ENCODE data around the gene ROR2.
"Not testable (repeated sequence)": the region's sequence is repeated elsewhere in the genome, so short reads cannot be mapped to it uniquely, and the experiment has no call there.

The ROR2 gene

GRCh38 chr9:91558395-91558794, 391.6 kb downstream of the ROR2 start:
- in situ Hi-C loops (cut with MboI; ENCODE audit: low sequenced_read_pairs) = no loop called here

- in situ Hi-C loops (cut with MboI; ENCODE audit: low sequenced_read_pairs) = no loop called here
Observed at GRCh38 chr9:91557327-91557726, 392.7 kb downstream of the ROR2 start.

- in situ Hi-C loops (cut with MboI; ENCODE audit: low sequenced_read_pairs) = no loop called here
Observed at GRCh38 chr9:91555132-91555531, 394.9 kb downstream of the ROR2 start.

- in situ Hi-C loops (cut with MboI; ENCODE audit: low sequenced_read_pairs) = no loop called here
Observed at GRCh38 chr9:91549177-91549576, 400.9 kb downstream of the ROR2 start.

GRCh38 chr9:91547081-91547480, 402.9 kb downstream of the ROR2 start:
- in situ Hi-C loops (cut with MboI; ENCODE audit: low sequenced_read_pairs) = no loop called here

- in situ Hi-C loops (cut with MboI; ENCODE audit: low sequenced_read_pairs) = no loop called here
Observed at GRCh38 chr9:91546574-91546973, 403.5 kb downstream of the ROR2 start.

GRCh38 chr9:91541734-91542133, 408.3 kb downstream of the ROR2 start:
- in situ Hi-C loops (cut with MboI; ENCODE audit: low sequenced_read_pairs) = no loop called here

GRCh38 chr9:91540506-91540905, 409.5 kb downstream of the ROR2 start:
- in situ Hi-C loops (cut with MboI; ENCODE audit: low sequenced_read_pairs) = not testable (repeated sequence)

- in situ Hi-C loops (cut with MboI; ENCODE audit: low sequenced_read_pairs) = no loop called here
Observed at GRCh38 chr9:91536211-91536691, 413.8 kb downstream of the ROR2 start.

GRCh38 chr9:91534374-91534773, 415.7 kb downstream of the ROR2 start:
- in situ Hi-C loops (cut with MboI; ENCODE audit: low sequenced_read_pairs) = no loop called here

GRCh38 chr9:91533382-91533781, 416.6 kb downstream of the ROR2 start:
- in situ Hi-C loops (cut with MboI; ENCODE audit: low sequenced_read_pairs) = no loop called here

- in situ Hi-C loops (cut with MboI; ENCODE audit: low sequenced_read_pairs) = no loop called here
Observed at GRCh38 chr9:91532325-91532724, 417.7 kb downstream of the ROR2 start.

GRCh38 chr9:91530829-91531228, 419.2 kb downstream of the ROR2 start:
- in situ Hi-C loops (cut with MboI; ENCODE audit: low sequenced_read_pairs) = no loop called here

- in situ Hi-C loops (cut with MboI; ENCODE audit: low sequenced_read_pairs) = no loop called here
Observed at GRCh38 chr9:91522481-91522880, 427.5 kb downstream of the ROR2 start.

GRCh38 chr9:91519520-91520277, 430.3 kb downstream of the ROR2 start:
- in situ Hi-C loops (cut with MboI; ENCODE audit: low sequenced_read_pairs) = no loop called here

GRCh38 chr9:91518462-91518861, 431.6 kb downstream of the ROR2 start:
- in situ Hi-C loops (cut with MboI; ENCODE audit: low sequenced_read_pairs) = no loop called here

GRCh38 chr9:91517801-91518200, 432.2 kb downstream of the ROR2 start:
- in situ Hi-C loops (cut with MboI; ENCODE audit: low sequenced_read_pairs) = no loop called here

GRCh38 chr9:91517332-91517731, 432.7 kb downstream of the ROR2 start:
- in situ Hi-C loops (cut with MboI; ENCODE audit: low sequenced_read_pairs) = not testable (repeated sequence)

GRCh38 chr9:91516777-91517176, 433.3 kb downstream of the ROR2 start:
- in situ Hi-C loops (cut with MboI; ENCODE audit: low sequenced_read_pairs) = no loop called here

GRCh38 chr9:91516081-91516480, 433.9 kb downstream of the ROR2 start:
- in situ Hi-C loops (cut with MboI; ENCODE audit: low sequenced_read_pairs) = no loop called here

- in situ Hi-C loops (cut with MboI; ENCODE audit: low sequenced_read_pairs) = no loop called here
Observed at GRCh38 chr9:91515074-91515687, 434.8 kb downstream of the ROR2 start.
